Activated CD4-positive, CD25-positive, alpha-beta regulatory T cell (primary cell): ENCODE results near the gene KIAA0513.
"Not testable (repeated sequence)": the region's sequence is repeated elsewhere in the genome, so short reads cannot be mapped to it uniquely, and the experiment has no call there.

Experiments used
- DNase-seq, 4 experiments: peaks; one replicate each; lab custom pipeline; 2025; lab: John Stamatoyannopoulos, UW

Gene KIAA0513

GRCh38 chr16:85028685-85029407 lies 1.3 kb downstream of the KIAA0513 start:
- DNase-seq: peak; percentile 24 to 63 (median 36)

GRCh38 chr16:85029408-85029784 lies 1.8 kb downstream of the KIAA0513 start:
- peak in 2 of 4 experiments; percentile 20 to 24 for DNase-seq

DNA sequence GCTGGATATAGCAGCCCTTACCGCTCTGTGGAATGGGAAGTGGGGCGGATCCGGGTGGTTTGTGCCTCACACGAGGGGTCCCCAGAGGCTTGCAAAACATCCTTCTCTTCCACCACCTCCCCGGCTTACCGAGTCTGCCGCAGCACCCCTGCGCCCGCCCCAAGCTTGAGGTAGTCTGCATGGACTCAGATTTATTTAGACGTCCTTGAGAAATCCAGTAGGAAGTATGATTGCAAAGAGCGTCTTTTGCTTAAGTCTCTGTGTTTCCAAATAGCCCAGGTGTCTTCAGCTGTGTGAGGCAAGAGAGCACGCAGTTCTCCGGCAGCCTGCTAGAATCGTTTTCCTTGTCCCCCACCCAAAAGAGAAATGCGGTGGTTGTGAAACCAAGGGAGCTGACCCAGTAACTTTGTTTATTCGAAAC lies 2.4 kb downstream of the KIAA0513 start:
- no peak for DNase-seq

- no peak for DNase-seq
Observed at GRCh38 chr16:85031451-85031850, 3.9 kb downstream of the KIAA0513 start.

DNA sequence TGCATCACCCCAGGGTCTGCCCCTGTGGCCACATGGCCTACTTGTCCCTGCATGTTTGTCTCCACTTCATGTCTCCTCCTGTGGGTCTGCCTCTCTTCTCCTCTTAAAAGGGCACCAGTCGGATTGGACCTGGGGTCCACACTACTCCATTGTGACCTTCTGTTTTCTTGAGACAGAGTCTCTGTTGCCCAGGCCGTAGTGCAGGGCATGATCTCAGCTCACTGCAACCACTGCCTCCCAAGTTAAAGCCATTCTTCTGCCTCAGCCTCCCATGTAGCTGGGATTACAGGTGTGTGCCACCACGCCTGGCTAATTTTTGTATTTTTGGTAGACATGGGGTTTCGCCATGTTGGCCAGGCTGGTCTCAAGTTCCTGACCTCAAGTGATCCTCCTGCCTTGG lies 4.6 kb downstream of the KIAA0513 start:
- not testable (repeated sequence) for DNase-seq

DNA sequence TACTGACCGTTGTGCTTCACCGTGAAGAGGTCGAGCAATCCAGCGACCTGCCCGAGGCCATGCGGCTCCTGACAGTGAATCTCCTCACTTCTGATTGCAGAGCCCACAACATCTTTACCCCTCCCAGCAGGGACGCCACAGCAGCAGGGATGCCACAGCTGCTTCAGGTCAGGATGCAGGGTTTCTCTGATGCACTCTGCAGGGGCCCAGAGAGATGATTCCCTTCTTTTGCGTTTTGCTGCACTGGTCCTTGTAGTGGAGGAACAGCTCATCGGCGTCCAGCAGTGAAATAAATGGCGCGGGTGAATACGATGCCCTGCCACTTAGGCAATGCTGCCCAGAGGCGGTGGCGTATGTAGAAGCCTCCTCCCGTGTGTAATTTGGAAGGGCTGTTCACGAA lies 5.6 kb downstream of the KIAA0513 start:
- no peak for DNase-seq

DNA sequence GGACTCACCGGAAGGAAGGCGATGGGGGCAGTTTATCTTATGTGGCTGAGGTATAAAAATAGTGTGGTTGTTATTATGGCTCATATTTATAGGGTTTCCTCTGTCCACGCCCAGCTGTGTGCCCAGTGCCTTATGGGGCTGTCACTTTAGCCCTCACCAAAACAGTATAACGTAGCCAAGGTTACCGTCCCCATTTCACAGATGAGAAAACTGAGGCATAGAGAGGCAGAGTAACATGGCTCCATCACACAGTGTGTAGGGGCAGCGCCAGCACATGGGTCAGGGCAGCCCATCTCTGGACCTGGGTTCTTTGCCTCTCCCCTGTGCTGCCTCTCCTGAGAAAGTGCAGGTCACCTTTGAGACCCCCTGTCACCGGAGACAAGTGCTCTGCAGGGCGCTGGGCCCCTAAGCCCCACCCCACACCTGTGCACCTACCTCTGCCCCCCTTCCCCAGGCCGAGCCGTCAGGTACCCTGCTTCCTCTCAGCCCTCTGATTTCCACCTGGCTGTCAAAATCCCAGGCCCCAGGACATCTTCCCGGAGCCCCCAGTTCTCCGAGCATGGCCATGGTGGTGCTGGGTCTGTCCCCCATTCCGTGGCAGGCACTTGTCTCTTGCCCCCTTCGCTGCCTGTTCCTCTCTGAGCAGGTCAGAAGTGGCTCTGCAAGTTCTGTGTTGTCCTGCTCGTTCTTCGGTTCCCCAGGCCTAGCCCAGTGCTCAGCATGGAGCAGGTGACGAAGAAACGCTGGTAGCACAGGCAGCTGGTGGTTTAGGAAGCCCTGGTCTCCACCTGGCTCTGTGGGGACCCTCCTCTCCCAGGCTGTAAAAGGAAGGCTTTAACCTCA lies 7.2 kb downstream of the KIAA0513 start:
- DNase-seq: no peak

DNA sequence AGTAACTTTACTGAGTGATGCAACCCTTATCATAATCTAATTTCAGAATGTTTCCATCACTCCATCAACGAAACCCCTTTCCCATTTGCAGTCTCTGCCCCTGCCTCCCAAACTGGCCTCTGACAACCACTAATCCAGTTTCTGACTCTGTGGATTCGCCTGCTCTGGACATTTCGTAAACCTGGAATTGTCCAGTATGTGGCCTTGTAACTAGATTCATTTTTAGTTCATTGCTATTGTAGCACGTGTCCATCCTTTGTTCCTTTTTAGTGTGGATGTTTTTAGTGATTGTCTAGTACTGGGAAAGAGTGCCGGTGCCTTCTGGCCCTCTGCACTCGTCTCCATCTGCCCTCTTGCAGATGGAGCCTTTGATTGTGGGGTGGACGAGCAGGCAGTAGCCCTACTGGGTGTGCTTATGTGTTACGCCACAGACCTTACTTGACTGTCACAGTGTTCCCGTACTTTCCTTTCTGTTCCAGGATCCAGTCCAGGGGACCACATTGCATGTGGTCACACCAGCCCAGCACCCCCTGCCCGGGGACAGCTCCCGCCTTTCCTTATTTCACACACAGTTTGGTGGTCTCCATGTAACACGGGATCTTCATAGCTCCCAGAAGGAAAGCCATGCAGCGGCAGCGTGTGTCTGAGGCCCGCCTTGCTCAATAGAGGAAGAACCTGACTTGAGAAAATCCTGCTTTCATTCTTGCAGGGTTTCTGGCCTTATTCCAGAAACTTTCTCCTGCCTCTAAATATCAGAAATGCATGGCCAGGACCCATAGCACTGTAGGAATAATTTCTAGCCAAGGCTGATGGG lies 8.8 kb downstream of the KIAA0513 start:
- no peak for DNase-seq

DNA sequence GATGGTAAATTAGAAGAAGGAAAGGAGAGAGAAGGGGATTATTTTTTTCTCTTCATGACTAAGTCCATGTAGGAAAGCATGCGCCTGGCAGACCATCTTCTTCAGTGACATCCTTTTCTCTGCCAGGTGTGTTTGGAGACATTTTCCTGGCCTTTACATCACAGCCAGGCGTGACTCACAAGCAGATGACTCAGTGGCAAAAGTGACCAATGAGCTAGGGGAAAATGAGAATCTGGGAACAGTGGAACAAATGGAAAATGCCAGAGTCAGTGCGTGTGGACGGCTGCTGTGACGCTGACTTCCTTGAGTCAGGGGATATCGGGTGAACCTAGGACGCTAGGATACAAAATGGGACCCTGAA lies 9.4 kb downstream of the KIAA0513 start:
- no peak for DNase-seq

- no peak for DNase-seq
Observed at GRCh38 chr16:85037721-85038120, 10.1 kb downstream of the KIAA0513 start.

- DNase-seq: no peak
Observed at GRCh38 chr16:85040685-85041084, 13.1 kb downstream of the KIAA0513 start.

DNA sequence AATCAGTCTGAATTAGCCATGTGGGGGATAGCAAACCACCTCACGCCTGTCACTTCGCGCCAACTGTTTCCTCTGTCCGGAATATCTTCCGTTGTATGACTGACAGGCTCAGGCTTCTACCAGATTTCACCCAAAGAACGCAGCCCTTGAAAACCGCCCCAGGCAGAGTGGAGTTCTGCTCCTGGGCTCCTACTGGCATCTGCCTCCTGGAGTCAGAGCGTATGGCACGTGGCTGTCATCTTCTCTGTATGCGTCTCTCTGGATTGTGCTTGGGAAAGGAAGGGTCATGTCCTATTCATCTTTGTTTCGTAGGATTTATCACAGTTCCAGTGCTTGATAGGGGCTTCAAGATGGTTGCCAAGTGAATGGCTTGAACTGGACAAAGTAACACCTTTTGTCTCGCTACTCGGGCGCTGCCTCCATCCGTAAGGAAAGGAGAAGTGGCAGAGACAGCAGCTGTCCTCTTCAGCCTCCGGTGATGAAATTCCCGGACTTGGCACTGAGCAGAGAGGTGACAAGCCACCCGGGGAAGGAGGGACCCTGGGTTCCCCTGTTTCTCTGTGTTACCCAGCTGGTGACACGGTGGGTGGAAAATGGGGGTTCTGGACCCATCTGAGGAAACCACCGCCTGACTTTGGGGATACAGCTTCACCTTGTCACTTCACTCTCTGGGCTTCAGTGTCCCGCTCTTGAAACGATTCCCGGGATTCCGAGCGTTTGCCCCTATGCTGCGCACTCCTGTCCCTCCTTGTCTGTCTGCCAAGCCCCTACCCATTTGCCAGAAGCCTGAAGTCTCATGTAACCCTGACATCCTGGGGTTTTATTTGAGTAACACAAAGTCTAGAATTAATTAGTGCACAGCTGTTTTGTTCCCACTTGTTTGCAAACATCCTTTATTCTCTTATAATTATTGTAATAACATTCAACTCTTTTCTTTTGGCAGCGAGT lies 13.9 kb downstream of the KIAA0513 start:
- DNase-seq: no peak

GRCh38 chr16:85042167-85042526 lies 14.6 kb downstream of the KIAA0513 start:
- no peak for DNase-seq

- DNase-seq: no peak
Observed at GRCh38 chr16:85042606-85043005, 15.0 kb downstream of the KIAA0513 start.

DNA sequence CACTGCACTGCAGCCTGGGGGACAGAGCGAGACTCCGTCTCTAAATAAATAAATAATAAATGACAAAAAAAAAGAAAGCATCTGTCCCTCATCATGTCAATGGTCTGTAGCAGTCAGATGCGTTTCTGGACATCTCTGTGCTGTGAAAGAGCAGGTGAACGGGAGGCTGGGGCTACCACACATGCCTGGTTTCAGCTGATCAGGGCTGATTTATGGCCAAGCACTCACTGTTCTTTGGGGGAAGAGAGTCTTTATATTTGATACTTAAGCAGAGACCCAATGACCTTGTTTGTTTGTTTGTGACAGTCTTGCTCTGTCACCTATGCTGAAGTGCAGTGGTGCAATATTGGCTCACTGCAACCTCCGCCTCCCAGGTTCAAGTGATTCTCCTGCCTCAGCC lies 17.5 kb downstream of the KIAA0513 start:
- DNase-seq: no peak

DNA sequence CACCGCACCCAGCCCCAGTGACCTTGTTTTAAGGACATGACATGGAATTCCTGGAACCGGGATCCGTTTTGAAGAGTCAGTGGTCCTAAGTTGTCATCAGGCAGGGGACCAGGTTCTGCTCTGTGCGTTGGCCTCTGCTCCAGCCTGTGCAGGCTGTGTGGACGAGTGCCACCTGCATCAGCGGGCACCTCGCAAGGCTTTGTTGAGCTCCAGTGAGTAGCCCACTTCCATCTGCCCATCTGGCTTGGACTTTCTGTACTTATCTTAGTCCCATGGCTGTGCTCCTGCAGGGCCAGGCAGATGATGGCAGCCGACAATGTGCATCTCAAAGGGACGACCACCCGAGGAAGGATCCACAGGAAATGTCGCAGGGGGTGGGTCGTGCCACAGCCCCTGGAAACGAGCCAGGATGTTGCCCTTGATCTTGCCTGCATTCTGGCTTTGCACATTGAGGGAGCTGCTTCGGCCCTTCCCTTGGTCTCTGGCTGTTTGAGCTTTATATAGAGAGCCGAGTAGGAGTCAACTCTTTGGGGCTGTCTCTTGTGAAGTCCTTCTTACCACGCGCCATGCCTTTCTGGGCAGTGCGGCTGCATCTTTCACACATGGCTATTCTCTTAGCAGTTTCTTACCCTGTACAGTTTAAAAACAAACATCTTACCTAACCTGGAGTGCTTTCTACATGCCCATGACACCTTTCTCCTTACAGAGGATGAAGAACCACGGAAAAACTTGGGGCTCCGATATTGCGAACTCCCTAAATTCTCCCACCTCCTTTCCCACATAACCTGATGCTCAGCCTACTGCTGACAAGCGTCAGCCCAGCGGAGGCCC lies 18.3 kb downstream of the KIAA0513 start:
- no peak for DNase-seq

- DNase-seq: no peak
Observed at GRCh38 chr16:85046472-85046916, 18.9 kb downstream of the KIAA0513 start.

GRCh38 chr16:85046931-85047866 lies 19.6 kb downstream of the KIAA0513 start:
- no peak for DNase-seq

DNA sequence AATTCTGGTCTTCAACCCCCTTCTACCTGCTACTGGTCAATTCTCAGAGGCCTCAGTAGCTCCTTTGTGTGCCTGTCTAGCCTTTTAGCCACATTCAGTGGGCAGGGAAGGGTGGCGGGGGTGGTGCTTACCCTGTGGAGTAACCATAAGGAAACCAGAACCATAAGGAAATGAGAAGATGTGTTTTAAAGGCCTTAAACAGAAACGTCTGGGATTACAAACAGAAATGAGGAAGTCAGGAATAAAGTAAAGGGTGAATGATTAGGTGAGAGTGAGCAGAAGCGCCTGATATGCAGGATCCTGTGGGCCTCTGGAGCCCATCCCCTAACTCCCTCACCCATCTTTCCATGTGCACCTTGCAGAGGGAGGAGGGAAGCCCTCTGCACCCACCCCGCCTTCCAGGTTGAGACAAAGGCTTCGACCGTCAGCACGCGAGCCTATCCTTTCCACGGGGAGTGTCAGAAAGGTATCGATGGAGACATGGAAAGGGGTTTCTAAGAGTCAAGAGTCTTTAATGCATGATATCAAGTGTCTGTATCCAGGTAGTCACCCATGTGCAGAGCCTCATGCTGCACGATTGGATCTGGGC lies 20.4 kb downstream of the KIAA0513 start:
- no peak for DNase-seq
